ENCODE measurements around the gene LYPD8.

DNA sequence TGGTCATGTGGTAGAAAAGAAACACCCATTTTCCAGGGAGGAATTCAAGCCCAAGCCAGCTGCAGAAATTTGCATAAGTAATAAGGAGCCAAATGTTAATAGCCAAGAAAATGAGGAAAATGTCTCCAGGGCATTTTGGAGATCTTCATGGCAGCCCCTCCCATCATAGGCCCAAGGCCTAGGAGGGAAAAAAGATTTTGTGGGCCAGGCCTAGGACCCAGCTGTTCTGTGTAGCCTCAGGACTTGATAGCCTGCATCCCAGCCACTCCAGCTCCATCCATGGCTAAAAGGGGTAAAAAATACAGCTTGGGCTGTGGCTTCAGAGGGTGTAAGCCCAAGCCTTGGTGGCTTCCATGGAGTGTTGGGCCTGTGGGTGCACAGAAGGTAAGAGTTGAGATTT is 21.4 kb upstream of the LYPD8 start:
- TF ChIP-seq, protein P1, sequence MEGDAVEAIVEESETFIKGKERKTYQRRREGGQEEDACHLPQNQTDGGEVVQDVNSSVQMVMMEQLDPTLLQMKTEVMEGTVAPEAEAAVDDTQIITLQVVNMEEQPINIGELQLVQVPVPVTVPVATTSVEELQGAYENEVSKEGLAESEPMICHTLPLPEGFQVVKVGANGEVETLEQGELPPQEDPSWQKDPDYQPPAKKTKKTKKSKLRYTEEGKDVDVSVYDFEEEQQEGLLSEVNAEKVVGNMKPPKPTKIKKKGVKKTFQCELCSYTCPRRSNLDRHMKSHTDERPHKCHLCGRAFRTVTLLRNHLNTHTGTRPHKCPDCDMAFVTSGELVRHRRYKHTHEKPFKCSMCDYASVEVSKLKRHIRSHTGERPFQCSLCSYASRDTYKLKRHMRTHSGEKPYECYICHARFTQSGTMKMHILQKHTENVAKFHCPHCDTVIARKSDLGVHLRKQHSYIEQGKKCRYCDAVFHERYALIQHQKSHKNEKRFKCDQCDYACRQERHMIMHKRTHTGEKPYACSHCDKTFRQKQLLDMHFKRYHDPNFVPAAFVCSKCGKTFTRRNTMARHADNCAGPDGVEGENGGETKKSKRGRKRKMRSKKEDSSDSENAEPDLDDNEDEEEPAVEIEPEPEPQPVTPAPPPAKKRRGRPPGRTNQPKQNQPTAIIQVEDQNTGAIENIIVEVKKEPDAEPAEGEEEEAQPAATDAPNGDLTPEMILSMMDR (IDR thresholded peaks at IDR 0.05), result no peak
- no peak for TF ChIP-seq POLR2AphosphoS5 (IDR thresholded peaks at IDR 0.05)
- no peak for TF ChIP-seq POLR2A (IDR thresholded peaks at IDR 0.05)
